ENCODE measurements around the gene CYB5R2. TPM values are rescaled to one million over a fixed set of nuclear protein-coding genes. Genes with fewer than 3 reads are reported as not detected.

CYB5R2 gene
- total RNA-seq, 1 experiment from 2014 or later: 4.5 TPM

- no peaks in the 10 kb centered on the region for H3K9me3 Mint-ChIP-seq (ENCODE audit: unreplicated experiment)
- H3K9me3 ChIP-seq: no peaks in the 10 kb centered on the region
- H3K27me3 ChIP-seq (replicated peaks; ENCODE audit: control insufficient read depth, insufficient read depth, low read length): no peaks in the 10 kb centered on the region
- H3K4me3 Mint-ChIP-seq (ENCODE audit: unreplicated experiment): no peak overlapping the region
- no peak for TF ChIP-seq CTCF (IDR thresholded peaks at IDR 0.05; ENCODE audit: insufficient read depth in 1 of 2, low read depth in 1 of 2, low read length in 1 of 2, severe bottlenecking in 1 of 2, unreplicated experiment in 1 of 2)
- peaks cover 16% of the 10 kb centered on the region for H3K4me1 Mint-ChIP-seq (ENCODE audit: low read depth, unreplicated experiment)
- ChIA-PET POLR2A (no interaction called here), CTCF (interaction anchor here (1.2 kb wide), 1 partner anchor 65 kb away, joined by 3 read pairs; no protein-coding TSS in a partner anchor)
- intact Hi-C loops (cut with micrococcal nuclease; ENCODE audit: unreplicated experiment): no loop called here
- no TSS peak for BruUV-seq (replicated peaks)
- no peaks in the 10 kb centered on the region for H3K36me3 ChIP-seq (ENCODE audit: control insufficient read depth, insufficient read depth, low read length)
- H3K4me3 ChIP-seq (ENCODE audit: low read depth, low read length): no peak overlapping the region
- peaks cover 2% of the 10 kb centered on the region for H3K27me3 Mint-ChIP-seq (ENCODE audit: insufficient read depth, unreplicated experiment)
- H3K36me3 Mint-ChIP-seq (ENCODE audit: insufficient read depth, unreplicated experiment): peaks cover 18% of the 10 kb centered on the region
- peaks cover 6% of the 10 kb centered on the region for H3K4me1 ChIP-seq
- no peak for DNase-seq
- H3K27ac Mint-ChIP-seq (ENCODE audit: unreplicated experiment): no peak overlapping the region
Measured at GRCh38 chr11:7677071-7677470, 3.8 kb upstream of the CYB5R2 start.

GRCh38 chr11:7675631-7676030 lies 2.3 kb upstream of the CYB5R2 start:
- peaks cover 6% of the 10 kb centered on the region for H3K4me1 ChIP-seq
- TF ChIP-seq CTCF (IDR thresholded peaks at IDR 0.05; ENCODE audit: insufficient read depth in 1 of 2, low read depth in 1 of 2, low read length in 1 of 2, severe bottlenecking in 1 of 2, unreplicated experiment in 1 of 2): no peak
- no TSS peak for BruUV-seq (replicated peaks)
- no peak for DNase-seq
- Mint-ChIP-seq H3K36me3 (ENCODE audit: insufficient read depth, unreplicated experiment) (peaks cover 26% of the 10 kb centered on the region), H3K27me3 (ENCODE audit: insufficient read depth, unreplicated experiment) (peaks cover 2% of the 10 kb centered on the region), H3K4me1 (ENCODE audit: low read depth, unreplicated experiment) (peaks cover 16% of the 10 kb centered on the region), H3K27ac (ENCODE audit: unreplicated experiment) (no peak overlapping the region), H3K4me3 (ENCODE audit: unreplicated experiment) (no peak overlapping the region), H3K9me3 (ENCODE audit: unreplicated experiment) (no peaks in the 10 kb centered on the region)
- no peaks in the 10 kb centered on the region for H3K9me3 ChIP-seq
- H3K27me3 ChIP-seq (replicated peaks; ENCODE audit: control insufficient read depth, insufficient read depth, low read length): no peaks in the 10 kb centered on the region
- H3K4me3 ChIP-seq (ENCODE audit: low read depth, low read length): no peak overlapping the region
- ChIA-PET POLR2A (no interaction called here), CTCF (interaction anchor here (0.9 kb wide), 1 partner anchor 18 kb away, joined by 3 read pairs; no protein-coding TSS in a partner anchor)
- H3K36me3 ChIP-seq (ENCODE audit: control insufficient read depth, insufficient read depth, low read length): no peaks in the 10 kb centered on the region
- intact Hi-C loops (cut with micrococcal nuclease; ENCODE audit: unreplicated experiment): no loop called here

- Histone ChIP-seq H3K4me3 (ENCODE audit: low read depth, low read length) (peak overlapping the region; percentile 40), H3K4me1 (peaks cover 6% of the 10 kb centered on the region), H3K27me3 (replicated peaks; ENCODE audit: control insufficient read depth, insufficient read depth, low read length) (no peaks in the 10 kb centered on the region), H3K36me3 (ENCODE audit: control insufficient read depth, insufficient read depth, low read length) (no peaks in the 10 kb centered on the region), H3K9me3 (no peaks in the 10 kb centered on the region)
- Mint-ChIP-seq H3K4me1 (ENCODE audit: low read depth, unreplicated experiment) (peaks cover 16% of the 10 kb centered on the region), H3K4me3 (ENCODE audit: unreplicated experiment) (peak overlapping the region; percentile 72), H3K27ac (ENCODE audit: unreplicated experiment) (peak overlapping the region; percentile 55), H3K27me3 (ENCODE audit: insufficient read depth, unreplicated experiment) (peaks cover 2% of the 10 kb centered on the region), H3K9me3 (ENCODE audit: unreplicated experiment) (no peaks in the 10 kb centered on the region), H3K36me3 (ENCODE audit: insufficient read depth, unreplicated experiment) (peaks cover 36% of the 10 kb centered on the region)
- BruUV-seq (replicated peaks): no TSS peak
- CTCF ChIA-PET: no interaction called here
- no peak for DNase-seq
- POLR2A ChIA-PET: interaction anchor here (0.6 kb wide), 1 partner anchor 329 kb away, joined by 3 read pairs; no protein-coding TSS in a partner anchor
- TF ChIP-seq CTCF (IDR thresholded peaks at IDR 0.05; ENCODE audit: insufficient read depth in 1 of 2, low read depth in 1 of 2, low read length in 1 of 2, severe bottlenecking in 1 of 2, unreplicated experiment in 1 of 2): no peak
- intact Hi-C loops (cut with micrococcal nuclease; ENCODE audit: unreplicated experiment): loop anchor here (1.0 kb wide), 1 partner anchor 14 kb away; no protein-coding TSS in a partner anchor
Measured at GRCh38 chr11:7673724-7674434, 579 bp upstream of the CYB5R2 start.

Data from Caco-2 (cell line).